Measurements from ENCODE around the gene CALCA.

DNA sequence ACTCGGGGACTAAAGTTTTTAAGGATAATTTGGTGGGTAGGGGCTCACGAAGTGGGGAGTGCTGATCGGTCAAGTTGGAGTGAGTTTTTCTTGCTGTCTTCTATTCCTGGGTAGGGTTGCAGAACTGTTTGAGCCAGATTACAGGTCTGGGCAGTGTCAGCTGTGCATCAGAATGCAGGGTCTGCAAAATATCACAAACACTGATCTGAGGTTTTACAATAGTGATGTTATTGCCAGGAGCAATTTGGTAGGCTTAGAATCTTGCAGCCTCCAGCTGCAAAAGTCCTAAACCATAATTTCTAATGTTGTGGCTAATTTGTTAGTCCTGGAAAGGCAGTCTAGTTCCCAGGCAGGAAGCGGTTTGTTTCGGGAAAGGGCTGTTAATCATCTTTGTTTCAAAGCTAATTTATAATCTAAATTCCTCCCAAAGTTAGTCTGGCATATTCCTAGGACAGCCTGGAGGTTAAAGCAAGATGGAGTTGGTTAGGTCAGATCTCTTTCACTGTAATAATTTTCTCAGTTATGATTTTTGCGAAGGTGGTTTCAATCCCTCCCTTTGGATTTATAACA lies 39.7 kb upstream of the CALCA start:
- TF ChIP-seq, protein P1, sequence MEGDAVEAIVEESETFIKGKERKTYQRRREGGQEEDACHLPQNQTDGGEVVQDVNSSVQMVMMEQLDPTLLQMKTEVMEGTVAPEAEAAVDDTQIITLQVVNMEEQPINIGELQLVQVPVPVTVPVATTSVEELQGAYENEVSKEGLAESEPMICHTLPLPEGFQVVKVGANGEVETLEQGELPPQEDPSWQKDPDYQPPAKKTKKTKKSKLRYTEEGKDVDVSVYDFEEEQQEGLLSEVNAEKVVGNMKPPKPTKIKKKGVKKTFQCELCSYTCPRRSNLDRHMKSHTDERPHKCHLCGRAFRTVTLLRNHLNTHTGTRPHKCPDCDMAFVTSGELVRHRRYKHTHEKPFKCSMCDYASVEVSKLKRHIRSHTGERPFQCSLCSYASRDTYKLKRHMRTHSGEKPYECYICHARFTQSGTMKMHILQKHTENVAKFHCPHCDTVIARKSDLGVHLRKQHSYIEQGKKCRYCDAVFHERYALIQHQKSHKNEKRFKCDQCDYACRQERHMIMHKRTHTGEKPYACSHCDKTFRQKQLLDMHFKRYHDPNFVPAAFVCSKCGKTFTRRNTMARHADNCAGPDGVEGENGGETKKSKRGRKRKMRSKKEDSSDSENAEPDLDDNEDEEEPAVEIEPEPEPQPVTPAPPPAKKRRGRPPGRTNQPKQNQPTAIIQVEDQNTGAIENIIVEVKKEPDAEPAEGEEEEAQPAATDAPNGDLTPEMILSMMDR (conservative IDR thresholded peaks at IDR 0.05; ENCODE audit: low read depth in 2 of 2) = no peak
- no peak for TF ChIP-seq ZNF462 (CRISPR knock-in tag; IDR thresholded peaks at IDR 0.05)
- TF ChIP-seq CREB1 (CRISPR knock-in tag; IDR thresholded peaks at IDR 0.05; ENCODE audit: low read depth) = no peak
- TF ChIP-seq EZH2 (IDR thresholded peaks at IDR 0.05; ENCODE audit: low read depth, unreplicated experiment) = no peak
- no peak for TF ChIP-seq POLR2AphosphoS5 (IDR thresholded peaks at IDR 0.05; ENCODE audit: low read depth)
- no peak for TF ChIP-seq ETS1 (IDR thresholded peaks at IDR 0.05)
- TF ChIP-seq NANOG (IDR thresholded peaks at IDR 0.05; ENCODE audit: borderline replicate concordance) = no peak
